ENCODE results near the gene LHX3.
"Not testable (repeated sequence)": the region's sequence is repeated elsewhere in the genome, so short reads cannot be mapped to it uniquely, and the experiment has no call there.

Gene LHX3

GRCh38 chr9:136240941-136241340, 36.0 kb upstream of the LHX3 start:
- DNase-seq: no peak

DNA sequence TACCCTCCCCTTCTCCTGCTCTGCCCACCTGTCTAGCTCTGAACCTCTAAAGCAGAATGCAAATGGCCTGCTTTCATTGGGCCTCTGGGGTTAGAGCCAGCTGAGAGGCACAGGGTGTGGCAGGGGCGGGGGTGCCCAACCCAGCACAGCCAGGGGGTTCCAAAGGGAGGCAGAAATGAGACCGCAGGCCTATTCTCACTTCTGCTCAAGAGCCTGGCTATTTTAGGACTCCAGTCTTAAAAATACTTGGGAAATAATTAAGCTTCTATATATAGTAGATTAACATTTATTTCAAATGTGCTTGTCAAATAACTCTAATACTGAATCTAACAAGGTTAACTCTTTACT, 35.0 kb upstream of the LHX3 start:
- no peak for DNase-seq

- no peak for DNase-seq
Measured at GRCh38 chr9:136239135-136239982, 34.4 kb upstream of the LHX3 start.

GRCh38 chr9:136238342-136238732, 33.4 kb upstream of the LHX3 start:
- no peak for DNase-seq

DNA sequence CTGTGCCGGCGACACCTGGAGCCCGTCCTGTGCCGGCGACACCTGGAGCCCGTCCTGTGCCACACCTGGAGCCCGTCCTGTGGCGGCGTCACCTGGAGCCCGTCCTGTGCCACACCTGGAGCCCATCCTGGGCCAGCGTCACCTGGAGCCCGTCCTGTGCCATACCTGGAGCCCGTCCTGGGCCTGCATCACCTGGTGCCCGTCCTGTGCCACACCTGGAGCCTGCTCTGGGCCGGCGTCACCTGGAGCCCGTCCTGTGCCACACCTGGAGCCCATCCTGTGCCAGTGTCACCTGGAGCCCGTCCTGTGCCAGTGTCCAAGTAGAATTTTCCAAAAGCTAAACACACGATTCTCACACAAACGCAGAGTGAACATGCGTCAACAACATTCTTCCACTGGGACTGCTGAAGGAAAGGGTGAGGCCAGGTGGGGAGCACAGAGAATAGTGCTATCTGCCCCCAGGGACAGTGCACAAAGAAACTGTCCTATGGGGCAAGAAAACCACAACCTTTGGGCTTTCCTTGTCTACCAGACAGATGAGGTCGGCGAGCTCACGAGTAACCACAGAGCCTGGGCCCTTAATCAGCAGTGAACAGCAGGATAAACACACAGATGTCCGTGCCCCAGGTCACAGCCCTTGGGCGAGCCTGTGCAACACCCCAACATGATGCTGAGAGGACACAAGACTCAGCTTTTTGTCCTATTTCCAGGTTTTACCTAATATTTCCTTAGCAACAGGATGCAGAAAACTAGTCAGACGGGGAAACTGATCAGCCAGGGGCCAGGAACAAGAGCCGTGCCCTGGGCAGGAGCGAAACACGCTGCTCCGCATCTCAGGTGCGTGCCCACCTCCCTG, 32.8 kb upstream of the LHX3 start:
- DNase-seq: no peak

GRCh38 chr9:136236471-136237410, 31.8 kb upstream of the LHX3 start:
- DNase-seq: not testable (repeated sequence)

GRCh38 chr9:136235709-136236455, 31.0 kb upstream of the LHX3 start:
- no peak for DNase-seq

DNA sequence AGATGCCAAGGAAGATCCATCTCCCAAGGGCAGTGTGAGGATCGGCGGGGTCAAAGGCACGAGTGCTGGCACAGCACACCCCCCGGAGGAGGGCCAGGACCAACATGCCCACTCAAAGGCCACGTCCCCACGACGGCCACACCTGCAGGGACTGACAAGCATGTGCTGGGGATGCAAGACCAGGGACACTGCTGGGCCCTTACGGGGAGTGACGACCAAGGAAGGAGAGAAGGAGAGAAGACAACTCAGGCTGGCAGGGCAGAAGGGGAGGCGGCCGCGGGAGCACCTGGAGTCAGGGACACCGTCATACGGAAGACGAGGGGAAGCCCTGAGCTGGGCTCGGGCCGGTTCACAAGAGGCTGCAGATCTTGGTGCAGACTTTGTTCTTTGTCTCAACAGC, 30.2 kb upstream of the LHX3 start:
- no peak for DNase-seq

GRCh38 chr9:136234597-136234996, 29.7 kb upstream of the LHX3 start:
- no peak for DNase-seq

DNA sequence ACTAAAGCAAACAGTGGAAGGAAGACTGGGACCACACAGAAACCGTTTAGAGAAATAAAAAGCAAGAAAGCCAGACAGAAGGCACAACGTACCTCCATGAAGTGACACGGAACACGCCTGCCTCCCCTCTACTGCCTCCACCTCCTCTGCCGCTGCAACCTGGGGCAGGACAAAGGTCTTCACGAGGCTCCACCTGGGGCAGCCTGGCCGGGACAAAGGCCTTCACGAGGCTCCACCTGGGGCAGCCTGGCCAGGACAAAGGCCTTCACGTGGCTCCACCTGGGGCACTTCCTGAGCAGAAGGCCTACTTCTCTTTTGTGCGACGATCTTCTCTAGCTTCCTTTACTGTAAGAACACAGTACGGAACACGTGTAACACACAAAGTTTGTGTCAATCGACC, 28.9 kb upstream of the LHX3 start:
- DNase-seq: no peak

- no peak for DNase-seq
Measured at GRCh38 chr9:136233411-136233810, 28.5 kb upstream of the LHX3 start.

GRCh38 chr9:136232969-136233368, 28.0 kb upstream of the LHX3 start:
- no peak for DNase-seq

DNA sequence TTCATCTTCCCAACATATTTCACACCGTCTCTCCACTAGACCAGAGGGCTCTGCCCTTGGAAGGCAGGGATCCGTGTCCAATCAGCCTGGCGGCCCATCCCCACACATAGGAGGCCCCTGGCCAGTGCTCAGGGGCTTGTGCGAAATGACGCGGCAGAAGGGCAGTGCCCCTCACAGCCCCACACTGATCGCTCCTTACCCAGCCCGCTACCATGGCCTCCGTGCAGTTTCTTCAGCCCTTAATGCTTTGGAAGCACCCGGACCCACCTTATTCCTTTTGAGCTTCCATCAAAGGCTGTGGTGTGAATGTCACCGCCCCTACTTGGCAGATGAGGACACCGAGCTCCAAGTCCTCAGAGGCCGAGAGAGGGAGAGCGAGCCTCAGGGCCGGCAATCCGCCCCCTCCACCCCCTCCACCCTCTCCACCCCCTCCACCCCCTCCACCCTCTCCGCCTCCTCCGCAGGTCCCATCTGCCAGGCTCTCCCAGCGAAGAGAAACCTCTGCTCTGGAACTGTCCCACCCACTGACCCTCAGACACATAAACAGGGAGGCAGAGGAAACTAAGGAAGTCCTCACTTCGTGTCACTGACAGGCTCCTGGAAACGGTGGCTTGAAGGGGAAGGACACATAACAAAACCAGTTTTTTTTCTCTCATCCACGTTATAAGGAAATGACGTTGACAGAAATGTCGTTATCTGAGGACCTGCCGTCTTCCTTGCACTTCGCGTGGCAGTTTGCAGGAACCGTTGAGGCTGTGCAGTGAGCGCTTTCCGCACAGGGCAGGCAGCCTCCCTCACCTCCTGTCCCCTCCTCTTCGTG, 26.8 kb upstream of the LHX3 start:
- DNase-seq: no peak

GRCh38 chr9:136230773-136231172, 25.8 kb upstream of the LHX3 start:
- DNase-seq: no peak

GRCh38 chr9:136230365-136230764, 25.4 kb upstream of the LHX3 start:
- DNase-seq: no peak

- DNase-seq: no peak
Measured at GRCh38 chr9:136229096-136230065, 24.5 kb upstream of the LHX3 start.

GRCh38 chr9:136228107-136228875, 23.4 kb upstream of the LHX3 start:
- peak; percentile 85 for DNase-seq

DNA sequence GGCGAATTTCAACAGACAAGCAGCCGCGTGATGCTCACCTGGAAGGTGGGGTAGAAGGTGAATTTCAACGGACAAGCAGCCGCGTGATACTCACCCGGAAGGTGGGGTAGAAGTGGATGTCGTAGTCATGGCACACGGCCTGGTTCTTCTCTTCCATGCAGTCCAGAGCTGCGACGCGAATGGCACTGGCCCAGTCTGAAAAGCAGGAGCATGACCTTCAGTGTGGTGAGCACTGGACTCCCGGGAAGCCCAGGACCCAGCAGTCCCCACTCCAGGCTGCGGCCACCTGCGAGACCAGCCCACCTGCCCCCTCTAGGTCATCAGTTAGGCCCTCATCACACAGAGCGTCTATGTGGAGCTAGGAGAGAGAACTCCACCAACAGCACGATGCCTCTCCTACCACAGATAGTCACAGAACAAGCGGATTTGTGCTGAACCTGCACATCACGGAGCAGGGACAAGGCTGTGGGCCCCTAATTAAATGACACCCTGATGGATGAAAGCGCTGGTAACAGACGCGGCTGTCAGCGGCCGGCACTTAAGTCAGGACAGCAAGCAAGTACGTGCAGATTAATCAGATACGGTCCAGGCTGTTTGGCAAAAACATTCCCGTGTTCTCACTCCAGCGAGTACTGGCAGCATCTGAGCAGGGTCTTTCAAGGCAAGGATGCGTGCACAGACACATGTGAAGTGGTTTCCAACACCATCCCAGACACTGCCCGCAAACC, 21.9 kb upstream of the LHX3 start:
- DNase-seq: no peak
